GM12878 (cell line): Measurements from ENCODE around the gene FILIP1L. TPM values are rescaled to one million over a fixed set of nuclear protein-coding genes. Genes with fewer than 3 reads are reported as not detected.

Experiments used
- CEBPZ ChIP-seq: fragments of 150-350 bp; IDR thresholded peaks from 2 replicates; pipeline ENCODE4 v1.6.1; 2016; ENCODE audit warnings: low read depth, low read length
- ELK1 ChIP-seq: IDR thresholded peaks from 2 replicates; pipeline ENCODE4 v1.6.1; 2012; ENCODE audit warnings: low read depth, low read length, improper control_type of control experiment
- KLF5 ChIP-seq: fragments of 450-650 bp; IDR thresholded peaks from 2 replicates; pipeline ENCODE4 v1.6.1; 2014; ENCODE audit warnings: mild to moderate bottlenecking; ENCODE audit not compliant: partially characterized antibody
- MEF2A ChIP-seq: IDR thresholded peaks from 2 replicates; pipeline ENCODE4 v1.6.1; 2011; ENCODE audit warnings: low read depth, mild to moderate bottlenecking, low read length, moderate library complexity; ENCODE audit not compliant: insufficient read depth
- MYB ChIP-seq: fragments of 150-350 bp; IDR thresholded peaks from 2 replicates; pipeline ENCODE4 v1.6.1; 2014; ENCODE audit warnings: mild to moderate bottlenecking, low read depth, low read length, borderline replicate concordance
- NFXL1 ChIP-seq: fragments of 450-650 bp; IDR thresholded peaks from 2 replicates; pipeline ENCODE4 v1.6.1; 2017; ENCODE audit warnings: antibody characterized with exemption, mild to moderate bottlenecking, borderline replicate concordance
- NFYB ChIP-seq: IDR thresholded peaks from 2 replicates; pipeline ENCODE4 v1.6.1; 2011; ENCODE audit warnings: low read depth, mild to moderate bottlenecking, low read length, improper control_type of control experiment, moderate library complexity; ENCODE audit not compliant: insufficient read depth
- ZBTB4 ChIP-seq: fragments of 450-650 bp; formaldehyde crosslinking; IDR thresholded peaks from 2 replicates; pipeline ENCODE4 v1.4.0; 2022; ENCODE audit warnings: mild to moderate bottlenecking, moderate library complexity
- ZNF207 ChIP-seq: fragments of 450-650 bp; IDR thresholded peaks from 2 replicates; pipeline ENCODE4 v1.6.1; 2014; ENCODE audit warnings: antibody characterized with exemption, mild to moderate bottlenecking, borderline replicate concordance
- polyA plus RNA-seq, 11 experiments: library from polyadenylated mRNA; depleted of rRNA in 4 of 11; unstranded in 6 of 11; stranded (reverse) in 5 of 11; fragments of >200 nt; fragmentation: Nextera tagmentation in 4 of 11; fragmentation: Illumina TruSeq in 1 of 11; extraction: Ambion mirVana in 4 of 11; extraction: Trizol in 1 of 11; gene quantifications; 1 replicate in 1 of 11; 2 replicates in 10 of 11; pipeline versions ENCODE4 v1.2.1 to v1.2.3, GENCODE V29; 2011 to 2016; ENCODE audit warnings: inconsistent platforms in 2 of 11, missing spikeins in 2 of 11, low read depth in 1 of 11
- total RNA-seq, 4 experiments: library from RNA; depleted of rRNA in 3 of 4; stranded (reverse); fragments of >200 nt in 3 of 4; fragmentation: Illumina TruSeq in 1 of 4; extraction: Trizol in 1 of 4; gene quantifications; 2 replicates each; pipeline versions ENCODE4 v1.2.1 to v1.2.3, GENCODE V29; 2013 to 2021

Gene FILIP1L
- total and polyA plus RNA-seq, 10 of the 15 experiments (the other 5 are each of a cell fraction or from before 2014, with no cell fraction given), result 0.24 to 6.1 (median 3.5) TPM

GRCh38 chr3:100127792-100128191 lies 13.5 kb upstream of the FILIP1L start (continued):
- no peak for TF ChIP-seq CEBPZ
- no peak for TF ChIP-seq MYB
- no peak for TF ChIP-seq MEF2A
- no peak for TF ChIP-seq ZBTB4 (CRISPR knock-in tag)
- TF ChIP-seq NFXL1, result no peak
- no peak for TF ChIP-seq KLF5
- TF ChIP-seq ZNF207, result no peak
- TF ChIP-seq NFYB, result no peak
- TF ChIP-seq ELK1, result no peak
